IMR-90 (cell line): ENCODE measurements around the gene VDAC2. TPM values are rescaled to one million over a fixed set of nuclear protein-coding genes. Genes with fewer than 3 reads are reported as not detected.
"Not testable (repeated sequence)": the region's sequence is repeated elsewhere in the genome, so short reads cannot be mapped to it uniquely, and the experiment has no call there.

Source experiments
- ATAC-seq: fragments of 200-7000 bp; cut with Tn5 transposase; 2 replicates; pipeline ENCODE4 v1.9.1; 2020; ENCODE audit warnings: low read depth, mild to moderate bottlenecking, moderate library complexity
- BruUV-seq: library from RNA; stranded (reverse); fragments of 400-500 nt; replicated peaks from 2 replicates; lab custom pipeline; 2021; lab: Mats Ljungman, UMichigan
- CTCF ChIA-PET: fragments of 300-600 bp; formaldehyde crosslinking; extraction: SDS; loops from one replicate; lab custom pipeline; 2021; ENCODE audit warnings: antibody characterized with exemption; lab: Yijun Ruan, JAX
- POLR2A ChIA-PET: fragments of 300-600 bp; sonication (Branson Sonifier 250); formaldehyde crosslinking; loops from one replicate; lab custom pipeline; 2022; ENCODE audit warnings: antibody characterized with exemption; ENCODE audit not compliant: unreplicated experiment; lab: Charles Lee
- DNase-seq: peaks from one replicate; pipeline ENCODE4 v3.0.0; 2013
- H2AFZ ChIP-seq: replicated peaks from 2 replicates; pipeline ENCODE3; 2013; ENCODE audit warnings: low read length, mild to moderate bottlenecking; ENCODE audit not compliant: poor library complexity
- H2AK5ac ChIP-seq: 2 replicates; pipeline ENCODE4 v1.6.1; 2013; ENCODE audit warnings: low read depth, low read length, inconsistent platforms
- H2AK9ac ChIP-seq: replicated peaks from 2 replicates; pipeline ENCODE3; 2013; ENCODE audit warnings: mild to moderate bottlenecking, low read depth, low read length, moderate library complexity; ENCODE audit not compliant: poor library complexity
- H2BK120ac ChIP-seq: 2 replicates; pipeline ENCODE4 v1.6.1; 2013; ENCODE audit warnings: low read depth, low read length, inconsistent platforms
- H2BK15ac ChIP-seq: 3 replicates; pipeline ENCODE4 v1.6.1; 2013; ENCODE audit warnings: low read depth, low read length, inconsistent platforms
- H2BK20ac ChIP-seq: 2 replicates; pipeline ENCODE4 v1.6.1; 2013; ENCODE audit warnings: low read depth, mild to moderate bottlenecking, inconsistent platforms, low read length, moderate library complexity
- H2BK5ac ChIP-seq: 2 replicates; pipeline ENCODE4 v1.6.1; 2013; ENCODE audit warnings: mild to moderate bottlenecking, low read depth, low read length, inconsistent platforms; ENCODE audit not compliant: poor library complexity, severe bottlenecking
- H3K14ac ChIP-seq: replicated peaks from 2 replicates; pipeline ENCODE4 v1.6.1; 2013; ENCODE audit warnings: low read depth, low read length, inconsistent platforms
- H3K18ac ChIP-seq: 2 replicates; pipeline ENCODE4 v1.6.1; 2013; ENCODE audit warnings: low read depth, low read length, control low read depth
- H3K23ac ChIP-seq: 2 replicates; pipeline ENCODE4 v1.6.1; 2013; ENCODE audit warnings: low read depth, low read length, inconsistent platforms
- H3K27ac ChIP-seq: 2 replicates; pipeline ENCODE4 v1.5.1; 2013; ENCODE audit warnings: mild to moderate bottlenecking, control low read depth, low read length; ENCODE audit not compliant: insufficient read depth
- H3K27me3 ChIP-seq: 2 replicates; pipeline ENCODE4 v1.6.1; 2013; ENCODE audit warnings: low read length; ENCODE audit not compliant: control insufficient read depth, insufficient read depth
- H3K36me3 ChIP-seq: 2 replicates; pipeline ENCODE4 v1.6.1; 2013; ENCODE audit warnings: low read length, mixed read lengths; ENCODE audit not compliant: control insufficient read depth, insufficient read depth
- H3K4ac ChIP-seq: 2 replicates; pipeline ENCODE4 v1.6.1; 2013; ENCODE audit warnings: low read depth, low read length, inconsistent platforms
- H3K4me1 ChIP-seq: 2 replicates; pipeline ENCODE4 v1.6.1; 2013; ENCODE audit warnings: low read length, mixed read lengths; ENCODE audit not compliant: control insufficient read depth, insufficient read depth
- H3K4me2 ChIP-seq: 2 replicates; pipeline ENCODE4 v1.6.1; 2013; ENCODE audit warnings: low read depth, mild to moderate bottlenecking, control low read depth, low read length, moderate library complexity
- H3K4me3 ChIP-seq: 2 replicates; pipeline ENCODE4 v1.5.1; 2013; ENCODE audit warnings: low read depth, mild to moderate bottlenecking, control low read depth, low read length, moderate library complexity; ENCODE audit not compliant: insufficient read depth
- H3K56ac ChIP-seq: 2 replicates; pipeline ENCODE4 v1.6.1; 2013; ENCODE audit warnings: low read length, inconsistent platforms; ENCODE audit not compliant: insufficient read depth; ENCODE audit errors: extremely low read depth
- H3K79me1 ChIP-seq, 2 experiments: 2 replicates each; pipeline ENCODE4 v1.6.1; 2013; ENCODE audit warnings: low read length in 2 of 2, inconsistent platforms in 1 of 2, low read depth in 1 of 2
- H3K9ac ChIP-seq: 2 replicates; pipeline ENCODE4 v1.6.1; 2013; ENCODE audit warnings: low read depth, low read length, control low read depth
- H3K9me1 ChIP-seq: 2 replicates; pipeline ENCODE4 v1.6.1; 2013; ENCODE audit warnings: low read length, inconsistent platforms; ENCODE audit not compliant: insufficient read depth
- H3K9me3 ChIP-seq: 2 replicates; pipeline ENCODE4 v1.6.1; 2013; ENCODE audit warnings: low read length; ENCODE audit not compliant: control insufficient read depth, insufficient read depth
- H4K20me1 ChIP-seq: 2 replicates; pipeline ENCODE4 v1.6.1; 2013; ENCODE audit warnings: low read length, inconsistent platforms; ENCODE audit not compliant: insufficient read depth
- H4K5ac ChIP-seq: 2 replicates; pipeline ENCODE4 v1.6.1; 2013; ENCODE audit warnings: mild to moderate bottlenecking, low read depth, low read length, control low read depth
- H4K8ac ChIP-seq, 2 experiments: 2 replicates each; pipeline ENCODE4 v1.6.1; 2013; ENCODE audit warnings: low read depth in 2 of 2, low read length in 2 of 2, control low read depth in 1 of 2, inconsistent platforms in 1 of 2
- H4K91ac ChIP-seq: 2 replicates; pipeline ENCODE4 v1.6.1; 2013; ENCODE audit warnings: low read depth, low read length, inconsistent platforms; ENCODE audit not compliant: insufficient read depth
- RAD21 ChIP-seq: IDR thresholded peaks from 2 replicates; pipeline ENCODE4 v1.6.1; 2012; ENCODE audit warnings: low read length, improper control_type of control experiment
- WGBS, 2 experiments: methylation state at CpG; one replicate each; pipeline versions ENCODE4 v1.1.5 to v1.1.7; 2013; ENCODE audit warnings: missing lambda C conversion rate in 2 of 2; ENCODE audit not compliant: insufficient read length in 1 of 2; ENCODE audit errors: extremely low coverage in 2 of 2; 5-methylcytosine and 5-hydroxymethylcytosine counted together
- dilution Hi-C: fragments of 300-500 bp; cut with HindIII; formaldehyde crosslinking; loops from one replicate; pipeline ENCODE4 v1.14.3; 2018; ENCODE audit warnings: low sequenced_read_pairs; ENCODE audit not compliant: unreplicated experiment
- in situ Hi-C: fragments of 300-500 bp; cut with MboI; formaldehyde crosslinking; loops from 3 replicates; pipeline ENCODE4 v1.14.3; 2019; ENCODE audit warnings: low sequenced_read_pairs, inconsistent platforms, mixed read lengths
- intact Hi-C: fragments of 100-400 bp; cut with micrococcal nuclease; formaldehyde crosslinking; loops from 2 replicates; pipeline ENCODE4 v1.10.0; 2022
- polyA plus RNA-seq, 3 experiments: library from polyadenylated mRNA; depleted of rRNA; stranded (reverse); fragments of >200 nt; gene quantifications; 2 replicates each; pipeline ENCODE4 v1.2.3, GENCODE V29; 2012; ENCODE audit warnings: low replicate concordance in 1 of 3
- total RNA-seq: library from RNA; depleted of rRNA; stranded (reverse); fragments of >200 nt; gene quantifications from 2 replicates; pipeline ENCODE4 v1.2.3, GENCODE V29; 2012

Gene VDAC2
- total and polyA plus RNA-seq, 2 of the 4 experiments (the other 2 are of a cell fraction) = 122 to 139 TPM

GRCh38 chr10:75202321-75203045, 8.1 kb upstream of the VDAC2 start (continued):
- TF ChIP-seq RAD21 = no peak

- H4K20me1 ChIP-seq, BruUV-seq, H3K9me3 ChIP-seq, H3K27me3 ChIP-seq, dilution Hi-C loops, CTCF ChIA-PET, H3K4me2 ChIP-seq, intact Hi-C loops, H3K36me3 ChIP-seq, H3K4me3 ChIP-seq, in situ Hi-C loops, POLR2A ChIA-PET, DNase-seq: not testable (repeated sequence)
- Histone ChIP-seq H3K14ac (peak overlapping the region; percentile 98), H3K4ac (peak overlapping the region; percentile 99), H2BK120ac (peak overlapping the region; percentile 99), H4K5ac (peak overlapping the region; percentile 55), H3K23ac (peak overlapping the region; percentile 95), H3K27ac (peak overlapping the region; percentile 21; the same call in 1 of the 2 replicates), H2AK5ac (peak overlapping the region; percentile 99), H2AK9ac (peak overlapping the region; percentile 96), H3K18ac (peak overlapping the region; percentile 97), H3K4me1 (peaks cover 17% of the 10 kb centered on the region), H4K91ac (peak overlapping the region; percentile 91), H3K9me1 (peaks cover 21% of the 10 kb centered on the region), H2BK20ac (peak overlapping the region; percentile 99), H3K79me1 (peaks cover 0 to 13% of the 10 kb centered on the region in 2 experiments; a peak in 1 of 4 replicates), H4K8ac (peak overlapping the region; percentile 57 to 99), H3K56ac (peak overlapping the region; percentile 70), H3K9ac (peak overlapping the region; percentile 24; the same call in 1 of the 2 replicates), H2BK5ac (peak overlapping the region; percentile 87), H2AFZ (peak overlapping the region; percentile 38), H2BK15ac (peak overlapping the region; percentile 92)
- WGBS, 2 experiments = no CpG with 5 or more reads among the region's 11 CpGs
- ATAC-seq = peak; percentile 25
Measured at GRCh38 chr10:75203046-75203620, 7.5 kb upstream of the VDAC2 start.
